ENCODE measurements around the gene ADAMTS2.
A peak's percentile ranks its signal among the peaks of the same experiment; 100 is the strongest.

The ADAMTS2 gene

GRCh38 chr5:179177711-179178575 is 167.3 kb downstream of the ADAMTS2 start:
- DNase-seq (ENCODE audit: low spot score) = no peak

GRCh38 chr5:179176571-179177230 is 168.6 kb downstream of the ADAMTS2 start:
- no peak for DNase-seq (ENCODE audit: low spot score)

GRCh38 chr5:179176166-179176565 is 169.1 kb downstream of the ADAMTS2 start:
- DNase-seq (ENCODE audit: low spot score) = no peak

GRCh38 chr5:179171816-179172745 is 173.2 kb downstream of the ADAMTS2 start:
- DNase-seq (ENCODE audit: low spot score) = no peak

- no peak for DNase-seq (ENCODE audit: low spot score)
Observed at GRCh38 chr5:179171251-179171815, 173.9 kb downstream of the ADAMTS2 start.

GRCh38 chr5:179170606-179171005 is 174.7 kb downstream of the ADAMTS2 start:
- no peak for DNase-seq (ENCODE audit: low spot score)

- DNase-seq (ENCODE audit: low spot score) = no peak
Observed at GRCh38 chr5:179169836-179170235, 175.4 kb downstream of the ADAMTS2 start.

- no peak for DNase-seq (ENCODE audit: low spot score)
Observed at GRCh38 chr5:179168664-179169063, 176.6 kb downstream of the ADAMTS2 start.

GRCh38 chr5:179167871-179168451 is 177.3 kb downstream of the ADAMTS2 start:
- no peak for DNase-seq (ENCODE audit: low spot score)

GRCh38 chr5:179166886-179167841 is 178.1 kb downstream of the ADAMTS2 start:
- DNase-seq (ENCODE audit: low spot score) = peak; percentile 98

- DNase-seq (ENCODE audit: low spot score) = no peak
Observed at GRCh38 chr5:179166171-179166885, 178.9 kb downstream of the ADAMTS2 start.

- no peak for DNase-seq (ENCODE audit: low spot score)
Observed at GRCh38 chr5:179165421-179166170, 179.7 kb downstream of the ADAMTS2 start.

GRCh38 chr5:179164331-179165311 is 180.6 kb downstream of the ADAMTS2 start:
- DNase-seq (ENCODE audit: low spot score) = no peak

- DNase-seq (ENCODE audit: low spot score) = no peak
Observed at GRCh38 chr5:179163236-179164155, 181.8 kb downstream of the ADAMTS2 start.

GRCh38 chr5:179162351-179163235 is 182.7 kb downstream of the ADAMTS2 start:
- DNase-seq (ENCODE audit: low spot score) = no peak

- DNase-seq (ENCODE audit: low spot score) = no peak
Observed at GRCh38 chr5:179161901-179162300, 183.4 kb downstream of the ADAMTS2 start.
